K562 (cell line): Measurements from ENCODE around the gene ZNF346.

Experiments
- CTCF ChIP-seq, 3 experiments: IDR thresholded peaks in 2 of 3; conservative IDR thresholded peaks in 1 of 3; 2 replicates each; pipeline ENCODE4 v1.5.1; 2011 to 2012; ENCODE audit warnings: low read length in 3 of 3, mild to moderate bottlenecking in 3 of 3, control low read depth in 2 of 3, improper control_type of control experiment in 1 of 3, inconsistent platforms in 1 of 3, low read depth in 1 of 3, mixed read lengths in 1 of 3, moderate library complexity in 1 of 3; ENCODE audit not compliant: insufficient read depth in 2 of 3
- EP300 ChIP-seq: IDR thresholded peaks from 2 replicates; pipeline ENCODE4 v1.6.1; 2012; ENCODE audit warnings: low read length, improper control_type of control experiment
- HDAC6 ChIP-seq: IDR thresholded peaks from 2 replicates; pipeline ENCODE4 v1.6.1; 2012; ENCODE audit warnings: low read depth, mild to moderate bottlenecking, control low read depth, inconsistent platforms, low read length, moderate library complexity
- IRF1 ChIP-seq: sonication (generic); formaldehyde crosslinking; IDR thresholded peaks from 2 replicates; pipeline ENCODE4 v1.8.0; 2022; ENCODE audit warnings: missing genetic modification reagents, mild to moderate bottlenecking, borderline replicate concordance
- NRF1 ChIP-seq, 2 experiments: fragments of 450-650 bp; IDR thresholded peaks in 1 of 2; conservative IDR thresholded peaks in 1 of 2; 2 replicates each; pipeline ENCODE4 v1.6.1; 2014; ENCODE audit warnings: mild to moderate bottlenecking in 2 of 2
- PKNOX1 ChIP-seq: fragments of 450-650 bp; IDR thresholded peaks from 2 replicates; pipeline ENCODE4 v1.6.1; 2016
- RERE ChIP-seq: sonication (generic); formaldehyde crosslinking; IDR thresholded peaks from 2 replicates; pipeline ENCODE4 v1.8.0; 2023; ENCODE audit warnings: missing genetic modification reagents, mild to moderate bottlenecking, borderline replicate concordance
- SMC3 ChIP-seq: conservative IDR thresholded peaks from 2 replicates; pipeline ENCODE4 v1.6.1; 2011; ENCODE audit warnings: low read depth, low read length, improper control_type of control experiment; ENCODE audit not compliant: insufficient read depth
- SREBF2 ChIP-seq: sonication (generic); formaldehyde crosslinking; IDR thresholded peaks from 2 replicates; pipeline ENCODE4 v1.4.0; 2020; ENCODE audit warnings: mild to moderate bottlenecking, missing genetic modification reagents
- TEAD2 ChIP-seq: fragments of 450-650 bp; IDR thresholded peaks from 2 replicates; pipeline ENCODE4 v1.6.1; 2016; ENCODE audit warnings: missing genetic modification characterization, control low read depth, missing compliant biosample characterization
- XRCC3 ChIP-seq: fragments of 450-650 bp; IDR thresholded peaks from 2 replicates; pipeline ENCODE4 v1.6.1; 2017; ENCODE audit warnings: mild to moderate bottlenecking, moderate library complexity
- YBX1 ChIP-seq: fragments of 450-650 bp; IDR thresholded peaks from 2 replicates; pipeline ENCODE4 v1.7.1; 2016; ENCODE audit warnings: mild to moderate bottlenecking
- ZBTB7A ChIP-seq: IDR thresholded peaks from 2 replicates; pipeline ENCODE4 v1.6.1; 2011; ENCODE audit warnings: low read depth, mild to moderate bottlenecking, low read length, moderate library complexity, borderline replicate concordance; ENCODE audit not compliant: control insufficient read depth

- no peak for TF ChIP-seq EP300
- no peak for TF ChIP-seq NRF1 (conservative IDR thresholded peaks at IDR 0.05 in 1 of 2, IDR thresholded peaks at IDR 0.05 in 1 of 2)
- TF ChIP-seq XRCC3: no peak
- no peak for TF ChIP-seq ZBTB7A
- TF ChIP-seq CTCF (IDR thresholded peaks at IDR 0.05 in 2 of 3, conservative IDR thresholded peaks at IDR 0.05 in 1 of 3; ENCODE audit: insufficient read depth in 2 of 3, low read depth in 1 of 3, low read length in 3 of 3): no peak
- TF ChIP-seq YBX1: no peak
- no peak for TF ChIP-seq PKNOX1
- no peak for TF ChIP-seq SMC3
- TF ChIP-seq IRF1 (CRISPR knock-in tag): no peak
- TF ChIP-seq SREBF2: no peak
- TF ChIP-seq HDAC6: no peak
- TF ChIP-seq TEAD2 (tag): no peak
- TF ChIP-seq RERE (CRISPR knock-in tag): no peak
Observed at GRCh38 chr5:177099422-177100093, 77.1 kb downstream of the ZNF346 start.
